HepG2 (cell line): ENCODE measurements around the gene SPOCD1. TPM values are rescaled to one million over a fixed set of nuclear protein-coding genes. Genes with fewer than 3 reads are reported as not detected.
A peak's percentile ranks its signal among the peaks of the same experiment; 100 is the strongest.

ENCODE experiments used
- CCDC6 ChIP-seq: sonication (generic); formaldehyde crosslinking; IDR thresholded peaks from 2 replicates; pipeline ENCODE4 v1.8.1; 2022; ENCODE audit warnings: mild to moderate bottlenecking, missing genetic modification reagents, moderate library complexity
- GTF2F1 ChIP-seq: fragments of 150-350 bp; IDR thresholded peaks from 2 replicates; pipeline ENCODE4 v1.6.1; 2014; ENCODE audit warnings: low read length
- HDAC1 ChIP-seq: sonication (generic); formaldehyde crosslinking; IDR thresholded peaks from 2 replicates; pipeline ENCODE4 v1.5.1; 2020; ENCODE audit warnings: mild to moderate bottlenecking, missing genetic modification reagents
- HDAC2 ChIP-seq: sonication (generic); formaldehyde crosslinking; IDR thresholded peaks from 2 replicates; pipeline ENCODE4 v1.4.0; 2020; ENCODE audit warnings: missing genetic modification reagents
- IRF2 ChIP-seq: IDR thresholded peaks from 2 replicates; pipeline ENCODE4 v1.6.1; 2018; ENCODE audit warnings: missing genetic modification reagents, missing compliant biosample characterization
- KDM5B ChIP-seq: sonication (generic); formaldehyde crosslinking; IDR thresholded peaks from 2 replicates; pipeline ENCODE4 v1.4.0; 2020; ENCODE audit warnings: missing genetic modification reagents, mild to moderate bottlenecking, borderline replicate concordance
- NFYB ChIP-seq: sonication (generic); formaldehyde crosslinking; IDR thresholded peaks from 2 replicates; pipeline ENCODE4 v1.4.0; 2020; ENCODE audit warnings: missing genetic modification reagents
- PCBP2 ChIP-seq: fragments of 200-400 bp; formaldehyde crosslinking; optimal IDR thresholded peaks from 2 replicates; pipeline ENCODE3; 2018; ENCODE audit warnings: low read length, low read depth; ENCODE audit not compliant: poor library complexity, severe bottlenecking
- POGZ ChIP-seq: sonication (generic); formaldehyde crosslinking; IDR thresholded peaks from 2 replicates; pipeline ENCODE4 v1.4.0; 2020; ENCODE audit warnings: mild to moderate bottlenecking, missing genetic modification reagents
- SP1 ChIP-seq, 2 experiments: fragments of 450-650 bp in 1 of 2; sonication (generic) in 1 of 2; formaldehyde crosslinking in 1 of 2; IDR thresholded peaks; 2 replicates each; pipeline versions ENCODE4 v1.4.0 to v1.6.1; 2016 to 2020; ENCODE audit warnings: missing genetic modification reagents in 1 of 2
- ZFAT ChIP-seq: sonication (generic); formaldehyde crosslinking; conservative IDR thresholded peaks from 2 replicates; pipeline ENCODE4 v1.8.1; 2023; ENCODE audit warnings: missing genetic modification reagents, inconsistent platforms
- ZFP82 ChIP-seq: sonication (generic); formaldehyde crosslinking; IDR thresholded peaks from 2 replicates; pipeline ENCODE4 v1.5.1; 2020; ENCODE audit warnings: mild to moderate bottlenecking, missing genetic modification reagents, borderline replicate concordance
- ZKSCAN1 ChIP-seq: fragments of 150-350 bp; IDR thresholded peaks from 2 replicates; pipeline ENCODE4 v1.6.1; 2014; ENCODE audit warnings: low read length
- ZNF333 ChIP-seq: sonication (generic); formaldehyde crosslinking; IDR thresholded peaks from 2 replicates; pipeline ENCODE4 v1.4.0; 2020; ENCODE audit warnings: mild to moderate bottlenecking, missing genetic modification reagents, borderline replicate concordance
- ZNF546 ChIP-seq: sonication (generic); formaldehyde crosslinking; conservative IDR thresholded peaks from 2 replicates; pipeline ENCODE4 v1.8.1; 2023; ENCODE audit warnings: mild to moderate bottlenecking, missing genetic modification reagents
- ZSCAN20 ChIP-seq: sonication (generic); formaldehyde crosslinking; IDR thresholded peaks from 2 replicates; pipeline ENCODE4 v1.4.0; 2020; ENCODE audit warnings: missing genetic modification reagents, mild to moderate bottlenecking, borderline replicate concordance
- polyA plus RNA-seq, 8 experiments: library from polyadenylated mRNA; depleted of rRNA in 3 of 8; stranded (reverse) in 7 of 8; unstranded in 1 of 8; fragments of >200 nt; fragmentation: Illumina TruSeq in 4 of 8; extraction: Trizol in 4 of 8; gene quantifications; 2 replicates each; pipeline versions ENCODE4 v1.2.1 to v1.2.3, GENCODE V29; 2011 to 2016; ENCODE audit warnings: low read depth in 4 of 8, missing spikeins in 1 of 8, mixed read lengths in 1 of 8; ENCODE audit not compliant: insufficient read depth in 1 of 8
- total RNA-seq, 5 experiments: library from RNA; depleted of rRNA; stranded (reverse); fragments of >200 nt; fragmentation: Illumina TruSeq; extraction: Trizol; gene quantifications; 2 replicates each; pipeline ENCODE4 v1.2.3, GENCODE V29; 2016; ENCODE audit warnings: low read depth in 1 of 5
- TF ChIP-seq, protein P1 (sequence below): IDR thresholded peaks from 2 replicates; pipeline ENCODE4 v1.6.1; 2012; ENCODE audit warnings: low read depth, low read length, improper control_type of control experiment
- TF ChIP-seq, protein P2 (sequence below): sonication (generic); formaldehyde crosslinking; IDR thresholded peaks from 2 replicates; pipeline ENCODE4 v1.5.0; 2020; ENCODE audit warnings: mild to moderate bottlenecking, missing genetic modification reagents, borderline replicate concordance

The SPOCD1 gene
- total and polyA plus RNA-seq, 2 of the 13 experiments (the other 11 are each of a cell fraction or from before 2014, with no cell fraction given): 0.24 to 0.29 TPM

DNA sequence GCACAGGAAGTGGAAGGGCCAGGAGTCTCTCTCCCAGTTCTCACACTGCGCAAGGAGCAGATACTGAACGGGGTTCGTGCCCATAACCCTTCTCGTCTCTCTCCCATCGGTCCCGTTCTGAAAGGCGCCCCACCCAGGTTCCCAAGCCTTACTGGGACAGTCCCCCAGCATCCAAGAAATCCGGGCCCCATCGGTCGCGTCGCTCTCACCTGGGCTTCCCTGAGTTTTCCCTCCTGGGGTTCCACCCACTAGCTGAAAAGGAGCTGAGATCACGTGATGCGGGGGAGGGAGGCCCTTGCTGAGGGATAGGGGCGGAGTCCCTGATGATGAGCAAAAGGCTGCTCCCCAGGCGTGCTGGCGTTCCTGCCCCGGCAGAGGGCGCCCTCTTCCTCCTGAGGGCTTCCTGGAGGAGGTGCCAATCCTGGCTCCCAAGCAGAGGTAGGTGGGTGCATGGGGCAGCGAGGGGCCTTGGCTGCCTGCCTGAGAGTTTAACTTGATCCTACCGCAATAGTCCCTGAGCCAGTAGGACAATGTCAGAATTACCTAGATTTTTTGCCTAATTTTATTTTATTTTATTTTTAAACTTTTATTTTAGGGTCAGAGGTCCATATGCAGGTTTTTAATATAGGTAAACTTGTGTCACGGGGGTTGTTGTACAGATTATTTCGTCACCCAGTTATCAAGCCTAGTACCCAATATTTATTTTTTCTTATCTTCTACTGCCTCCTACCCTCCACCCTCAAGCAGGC, at the start of gene SPOCD1 (continued):
- TF ChIP-seq, protein P1, sequence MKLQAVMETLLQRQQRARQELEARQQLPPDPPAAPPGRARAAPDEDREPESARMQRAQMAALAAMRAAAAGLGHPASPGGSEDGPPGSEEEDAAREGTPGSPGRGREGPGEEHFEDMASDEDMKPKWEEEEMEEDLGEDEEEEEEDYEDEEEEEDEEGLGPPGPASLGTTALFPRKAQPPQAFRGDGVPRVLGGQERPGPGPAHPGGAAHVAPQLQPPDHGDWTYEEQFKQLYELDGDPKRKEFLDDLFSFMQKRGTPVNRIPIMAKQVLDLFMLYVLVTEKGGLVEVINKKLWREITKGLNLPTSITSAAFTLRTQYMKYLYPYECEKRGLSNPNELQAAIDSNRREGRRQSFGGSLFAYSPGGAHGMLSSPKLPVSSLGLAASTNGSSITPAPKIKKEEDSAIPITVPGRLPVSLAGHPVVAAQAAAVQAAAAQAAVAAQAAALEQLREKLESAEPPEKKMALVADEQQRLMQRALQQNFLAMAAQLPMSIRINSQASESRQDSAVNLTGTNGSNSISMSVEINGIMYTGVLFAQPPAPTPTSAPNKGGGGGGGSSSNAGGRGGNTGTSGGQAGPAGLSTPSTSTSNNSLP: peak; percentile 51; the same call in 1 of the 2 replicates
- no peak for TF ChIP-seq SP1 (IDR thresholded peaks at IDR 0.05)
- TF ChIP-seq SP1 (CRISPR knock-in tag; IDR thresholded peaks at IDR 0.05): peak; percentile 72
- peak; percentile 41; the same call in 1 of the 2 replicates for TF ChIP-seq NFYB
- no peak for TF ChIP-seq PCBP2
- peak; percentile 67 for TF ChIP-seq IRF2 (CRISPR knock-in tag)
- TF ChIP-seq HDAC2: peak; percentile 67
- no peak; the same call in 1 of the 2 replicates for TF ChIP-seq POGZ (CRISPR knock-in tag)
- peak; percentile 21; the same call in 1 of the 2 replicates for TF ChIP-seq GTF2F1
- no peak for TF ChIP-seq ZNF546 (CRISPR knock-in tag)
- TF ChIP-seq HDAC1: peak; percentile 66; the same call in 1 of the 2 replicates
- no peak for TF ChIP-seq KDM5B (CRISPR knock-in tag)
- TF ChIP-seq, protein P2, sequence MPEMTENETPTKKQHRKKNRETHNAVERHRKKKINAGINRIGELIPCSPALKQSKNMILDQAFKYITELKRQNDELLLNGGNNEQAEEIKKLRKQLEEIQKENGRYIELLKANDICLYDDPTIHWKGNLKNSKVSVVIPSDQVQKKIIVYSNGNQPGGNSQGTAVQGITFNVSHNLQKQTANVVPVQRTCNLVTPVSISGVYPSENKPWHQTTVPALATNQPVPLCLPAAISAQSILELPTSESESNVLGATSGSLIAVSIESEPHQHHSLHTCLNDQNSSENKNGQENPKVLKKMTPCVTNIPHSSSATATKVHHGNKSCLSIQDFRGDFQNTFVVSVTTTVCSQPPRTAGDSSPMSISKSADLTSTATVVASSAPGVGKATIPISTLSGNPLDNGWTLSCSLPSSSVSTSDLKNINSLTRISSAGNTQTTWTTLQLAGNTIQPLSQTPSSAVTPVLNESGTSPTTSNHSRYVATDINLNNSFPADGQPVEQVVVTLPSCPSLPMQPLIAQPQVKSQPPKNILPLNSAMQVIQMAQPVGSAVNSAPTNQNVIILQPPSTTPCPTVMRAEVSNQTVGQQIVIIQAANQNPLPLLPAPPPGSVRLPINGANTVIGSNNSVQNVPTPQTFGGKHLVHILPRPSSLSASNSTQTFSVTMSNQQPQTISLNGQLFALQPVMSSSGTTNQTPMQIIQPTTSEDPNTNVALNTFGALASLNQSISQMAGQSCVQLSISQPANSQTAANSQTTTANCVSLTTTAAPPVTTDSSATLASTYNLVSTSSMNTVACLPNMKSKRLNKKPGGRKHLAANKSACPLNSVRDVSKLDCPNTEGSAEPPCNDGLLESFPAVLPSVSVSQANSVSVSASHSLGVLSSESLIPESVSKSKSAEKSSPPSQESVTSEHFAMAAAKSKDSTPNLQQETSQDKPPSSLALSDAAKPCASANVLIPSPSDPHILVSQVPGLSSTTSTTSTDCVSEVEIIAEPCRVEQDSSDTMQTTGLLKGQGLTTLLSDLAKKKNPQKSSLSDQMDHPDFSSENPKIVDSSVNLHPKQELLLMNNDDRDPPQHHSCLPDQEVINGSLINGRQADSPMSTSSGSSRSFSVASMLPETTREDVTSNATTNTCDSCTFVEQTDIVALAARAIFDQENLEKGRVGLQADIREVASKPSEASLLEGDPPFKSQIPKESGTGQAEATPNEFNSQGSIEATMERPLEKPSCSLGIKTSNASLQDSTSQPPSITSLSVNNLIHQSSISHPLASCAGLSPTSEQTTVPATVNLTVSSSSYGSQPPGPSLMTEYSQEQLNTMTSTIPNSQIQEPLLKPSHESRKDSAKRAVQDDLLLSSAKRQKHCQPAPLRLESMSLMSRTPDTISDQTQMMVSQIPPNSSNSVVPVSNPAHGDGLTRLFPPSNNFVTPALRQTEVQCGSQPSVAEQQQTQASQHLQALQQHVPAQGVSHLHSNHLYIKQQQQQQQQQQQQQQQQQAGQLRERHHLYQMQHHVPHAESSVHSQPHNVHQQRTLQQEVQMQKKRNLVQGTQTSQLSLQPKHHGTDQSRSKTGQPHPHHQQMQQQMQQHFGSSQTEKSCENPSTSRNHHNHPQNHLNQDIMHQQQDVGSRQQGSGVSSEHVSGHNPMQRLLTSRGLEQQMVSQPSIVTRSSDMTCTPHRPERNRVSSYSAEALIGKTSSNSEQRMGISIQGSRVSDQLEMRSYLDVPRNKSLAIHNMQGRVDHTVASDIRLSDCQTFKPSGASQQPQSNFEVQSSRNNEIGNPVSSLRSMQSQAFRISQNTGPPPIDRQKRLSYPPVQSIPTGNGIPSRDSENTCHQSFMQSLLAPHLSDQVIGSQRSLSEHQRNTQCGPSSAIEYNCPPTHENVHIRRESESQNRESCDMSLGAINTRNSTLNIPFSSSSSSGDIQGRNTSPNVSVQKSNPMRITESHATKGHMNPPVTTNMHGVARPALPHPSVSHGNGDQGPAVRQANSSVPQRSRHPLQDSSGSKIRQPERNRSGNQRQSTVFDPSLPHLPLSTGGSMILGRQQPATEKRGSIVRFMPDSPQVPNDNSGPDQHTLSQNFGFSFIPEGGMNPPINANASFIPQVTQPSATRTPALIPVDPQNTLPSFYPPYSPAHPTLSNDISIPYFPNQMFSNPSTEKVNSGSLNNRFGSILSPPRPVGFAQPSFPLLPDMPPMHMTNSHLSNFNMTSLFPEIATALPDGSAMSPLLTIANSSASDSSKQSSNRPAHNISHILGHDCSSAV (CRISPR knock-in tag): no peak
- TF ChIP-seq ZNF333 (CRISPR knock-in tag): no peak
- no peak for TF ChIP-seq CCDC6 (CRISPR knock-in tag)
- TF ChIP-seq ZKSCAN1: peak; percentile 75; the same call in 1 of the 2 replicates
- TF ChIP-seq ZSCAN20: no peak
- TF ChIP-seq ZFAT: no peak
- TF ChIP-seq ZFP82 (CRISPR knock-in tag): no peak
